Activated T-helper 17 cell treated with anti-CD3 and anti-CD28 coated beads, Interleukin-2, amount 50 U/mL, for 72 hours (primary cell): Measurements from ENCODE around the gene ARL10. TPM values are rescaled to one million over a fixed set of nuclear protein-coding genes. Genes with fewer than 3 reads are reported as not detected.

Experiments used
- ATAC-seq: fragments of 150-1000 bp; cut with Tn5 transposase; replicated peaks from 2 replicates; pipeline ENCODE4 v1.10.0; 2021; ENCODE audit warnings: mild to moderate bottlenecking, moderate library complexity
- H3K27ac Mint-ChIP-seq: one replicate; pipeline ENCODE4 v1.8.0; 2022; ENCODE audit warnings: mixed read lengths
- H3K27me3 Mint-ChIP-seq: one replicate; pipeline ENCODE4 v1.8.0; 2022; ENCODE audit warnings: mixed read lengths
- H3K36me3 Mint-ChIP-seq: one replicate; pipeline ENCODE4 v1.8.0; 2022; ENCODE audit warnings: low read depth, mild to moderate bottlenecking, mixed read lengths
- H3K4me1 Mint-ChIP-seq: one replicate; pipeline ENCODE4 v1.8.0; 2022; ENCODE audit warnings: mixed read lengths
- H3K4me3 Mint-ChIP-seq: one replicate; pipeline ENCODE4 v1.8.0; 2022; ENCODE audit warnings: mild to moderate bottlenecking, mixed read lengths
- H3K9me3 Mint-ChIP-seq: one replicate; pipeline ENCODE4 v1.8.0; 2022; ENCODE audit warnings: mixed read lengths
- total RNA-seq, 2 donors: library from RNA; stranded (reverse); gene quantifications; one replicate each; pipeline ENCODE4 v1.2.3, GENCODE V29; 2022

ARL10 gene
- total RNA-seq = 10 to 100 TPM in 1 of 2 donors, 1 to 10 TPM in 1; 8.7 to 17.3 TPM

- peak; percentile 41 for ATAC-seq
- peak within 1 kb of the TSS; percentile 71 for H3K27ac Mint-ChIP-seq
- H3K36me3 Mint-ChIP-seq = peaks cover 37% of the 10 kb centered on the region
Measured at GRCh38 chr5:176365351-176366231, at the start of gene ARL10. ARL10 (plus strand) TSS chr5:176365487; CDS start chr5:176365564, 77 bp downstream.

GRCh38 chr5:176317534-176318374, 47.5 kb upstream of the ARL10 start:
- H3K27ac Mint-ChIP-seq = peak overlapping the region; percentile 19
- H3K9me3 Mint-ChIP-seq = no peaks in the 10 kb centered on the region

More at GRCh38 chr5:176365351-176366231, at the start of gene ARL10:
- peaks cover 9% of the 10 kb centered on the region for H3K4me1 Mint-ChIP-seq
- peak within 1 kb of the TSS; percentile 72 for H3K4me3 Mint-ChIP-seq
- H3K27me3 Mint-ChIP-seq = no peaks in the 10 kb centered on the region
- no peaks in the 10 kb centered on the region for H3K9me3 Mint-ChIP-seq

GRCh38 chr5:176319827-176320554, 45.3 kb upstream of the ARL10 start:
- Mint-ChIP-seq H3K27ac (peak overlapping the region; percentile 56), H3K36me3 (peaks cover 61% of the 10 kb centered on the region), H3K4me1 (no peaks in the 10 kb centered on the region), H3K27me3 (no peaks in the 10 kb centered on the region), H3K4me3 (no peak overlapping the region), H3K9me3 (no peaks in the 10 kb centered on the region)
- ATAC-seq = no peak

More at GRCh38 chr5:176317534-176318374, 47.5 kb upstream of the ARL10 start:
- H3K4me3 Mint-ChIP-seq = no peak overlapping the region
- peaks cover 62% of the 10 kb centered on the region for H3K36me3 Mint-ChIP-seq
- no peaks in the 10 kb centered on the region for H3K27me3 Mint-ChIP-seq
- ATAC-seq = no peak
- H3K4me1 Mint-ChIP-seq = no peaks in the 10 kb centered on the region

- Mint-ChIP-seq H3K4me1 (no peaks in the 10 kb centered on the region), H3K4me3 (no peak overlapping the region), H3K27ac (no peak overlapping the region), H3K9me3 (no peaks in the 10 kb centered on the region), H3K36me3 (peaks cover 62% of the 10 kb centered on the region), H3K27me3 (no peaks in the 10 kb centered on the region)
- no peak for ATAC-seq
Measured at GRCh38 chr5:176320577-176320976, 44.7 kb upstream of the ARL10 start.

- Mint-ChIP-seq H3K27ac (no peak overlapping the region), H3K4me3 (no peak overlapping the region), H3K27me3 (no peaks in the 10 kb centered on the region), H3K4me1 (no peaks in the 10 kb centered on the region), H3K9me3 (peaks cover 7% of the 10 kb centered on the region), H3K36me3 (peaks cover 32% of the 10 kb centered on the region)
- no peak for ATAC-seq
Measured at GRCh38 chr5:176334031-176334770, 31.1 kb upstream of the ARL10 start.

- Mint-ChIP-seq H3K4me3 (no peak overlapping the region), H3K27me3 (no peaks in the 10 kb centered on the region), H3K27ac (no peak overlapping the region), H3K9me3 (peaks cover 7% of the 10 kb centered on the region), H3K36me3 (peaks cover 32% of the 10 kb centered on the region), H3K4me1 (no peaks in the 10 kb centered on the region)
- no peak for ATAC-seq
Measured at GRCh38 chr5:176337913-176338312, 27.4 kb upstream of the ARL10 start.

GRCh38 chr5:176339304-176339703, 26.0 kb upstream of the ARL10 start:
- H3K27ac Mint-ChIP-seq = no peak overlapping the region

GRCh38 chr5:176341325-176342157, 23.7 kb upstream of the ARL10 start:
- Mint-ChIP-seq H3K27me3 (no peaks in the 10 kb centered on the region), H3K36me3 (peaks cover 46% of the 10 kb centered on the region), H3K27ac (peak overlapping the region; percentile 13), H3K4me3 (no peak overlapping the region), H3K9me3 (no peaks in the 10 kb centered on the region), H3K4me1 (no peaks in the 10 kb centered on the region)
- no peak for ATAC-seq

More at GRCh38 chr5:176339304-176339703, 26.0 kb upstream of the ARL10 start:
- ATAC-seq = no peak
- H3K4me1 Mint-ChIP-seq = no peaks in the 10 kb centered on the region
- H3K36me3 Mint-ChIP-seq = peaks cover 30% of the 10 kb centered on the region
- H3K4me3 Mint-ChIP-seq = no peak overlapping the region
- H3K9me3 Mint-ChIP-seq = no peaks in the 10 kb centered on the region
- no peaks in the 10 kb centered on the region for H3K27me3 Mint-ChIP-seq

GRCh38 chr5:176342158-176342483, 23.2 kb upstream of the ARL10 start:
- H3K27ac Mint-ChIP-seq = peak overlapping the region; percentile 13
- no peak overlapping the region for H3K4me3 Mint-ChIP-seq
- H3K9me3 Mint-ChIP-seq = no peaks in the 10 kb centered on the region
- no peaks in the 10 kb centered on the region for H3K4me1 Mint-ChIP-seq
- H3K27me3 Mint-ChIP-seq = no peaks in the 10 kb centered on the region
- ATAC-seq = no peak
- peaks cover 46% of the 10 kb centered on the region for H3K36me3 Mint-ChIP-seq

GRCh38 chr5:176342766-176343458, 22.4 kb upstream of the ARL10 start:
- Mint-ChIP-seq H3K4me1 (no peaks in the 10 kb centered on the region), H3K9me3 (no peaks in the 10 kb centered on the region), H3K27me3 (no peaks in the 10 kb centered on the region), H3K4me3 (no peak overlapping the region), H3K27ac (peak overlapping the region; percentile 31), H3K36me3 (peaks cover 47% of the 10 kb centered on the region)
- no peak for ATAC-seq

GRCh38 chr5:176350416-176350815, 14.9 kb upstream of the ARL10 start:
- H3K27me3 Mint-ChIP-seq = no peaks in the 10 kb centered on the region
- H3K4me3 Mint-ChIP-seq = no peak overlapping the region
- peak overlapping the region; percentile 73 for H3K27ac Mint-ChIP-seq
- H3K36me3 Mint-ChIP-seq = peaks cover 100% of the 10 kb centered on the region
- H3K4me1 Mint-ChIP-seq = peaks cover 16% of the 10 kb centered on the region
- H3K9me3 Mint-ChIP-seq = no peaks in the 10 kb centered on the region
- no peak for ATAC-seq

- no peak for ATAC-seq
- H3K4me3 Mint-ChIP-seq = no peak overlapping the region
- peak overlapping the region; percentile 31 for H3K27ac Mint-ChIP-seq
- H3K36me3 Mint-ChIP-seq = peaks cover 100% of the 10 kb centered on the region
- no peaks in the 10 kb centered on the region for H3K27me3 Mint-ChIP-seq
- no peaks in the 10 kb centered on the region for H3K9me3 Mint-ChIP-seq
- H3K4me1 Mint-ChIP-seq = peaks cover 17% of the 10 kb centered on the region
Measured at GRCh38 chr5:176352116-176352878, 13.0 kb upstream of the ARL10 start.
